OCI-LY1 (cell line): ENCODE measurements around the gene FERMT3.

Source experiments
- H2AFZ ChIP-seq: fragments of 200-600 bp; sonication (generic), shearing (Covaris generic); 2 replicates; pipeline ENCODE4 v1.6.0; 2014; ENCODE audit warnings: antibody characterized with exemption, mild to moderate bottlenecking, low read length
- H3F3A ChIP-seq: fragments of 200-600 bp; sonication (generic), shearing (Covaris generic); 2 replicates; pipeline ENCODE4 v1.6.0; 2014; ENCODE audit warnings: mild to moderate bottlenecking, antibody characterized with exemption, low read length, moderate library complexity; ENCODE audit not compliant: insufficient read depth
- H3K27ac ChIP-seq: fragments of 200-600 bp; sonication (generic); 2 replicates; pipeline ENCODE4 v1.5.1; 2014; ENCODE audit warnings: low read length, mixed run types, mild to moderate bottlenecking, low read depth; ENCODE audit not compliant: poor library complexity, severe bottlenecking
- H3K27me3 ChIP-seq: fragments of 200-600 bp; sonication (generic); 2 replicates; pipeline ENCODE4 v1.6.0; 2014; ENCODE audit warnings: antibody characterized with exemption, mild to moderate bottlenecking, low read length, moderate library complexity; ENCODE audit not compliant: insufficient read depth
- H3K36me3 ChIP-seq: fragments of 200-600 bp; sonication (generic); 2 replicates; pipeline ENCODE4 v1.6.1; 2014; ENCODE audit warnings: mild to moderate bottlenecking, antibody characterized with exemption, low read length, moderate library complexity, mixed read lengths; ENCODE audit not compliant: insufficient read depth
- H3K4me1 ChIP-seq: fragments of 200-600 bp; sonication (generic); 2 replicates; pipeline ENCODE4 v1.5.1; 2014; ENCODE audit warnings: mild to moderate bottlenecking, low read length, moderate library complexity; ENCODE audit not compliant: insufficient read depth, severe bottlenecking
- H3K4me2 ChIP-seq: fragments of 200-600 bp; sonication (generic), shearing (Covaris generic); 2 replicates; pipeline ENCODE4 v1.6.1; 2014; ENCODE audit warnings: low read length
- H3K4me3 ChIP-seq: fragments of 200-600 bp; sonication (generic); 2 replicates; pipeline ENCODE4 v1.5.1; 2014; ENCODE audit warnings: low read length, low read depth, mild to moderate bottlenecking, mixed read lengths; ENCODE audit not compliant: poor library complexity, severe bottlenecking
- H3K79me2 ChIP-seq: fragments of 200-600 bp; shearing (Covaris generic); 2 replicates; pipeline ENCODE4 v1.6.1; 2016; ENCODE audit warnings: mixed run types, low read length, mixed read lengths; ENCODE audit not compliant: insufficient read depth
- H3K9ac ChIP-seq: fragments of 200-600 bp; sonication (generic), shearing (Covaris generic); 2 replicates; pipeline ENCODE4 v1.6.1; 2014; ENCODE audit warnings: mild to moderate bottlenecking, low read length, mixed read lengths
- H3K9me2 ChIP-seq: fragments of 200-600 bp; sonication (generic), shearing (Covaris generic); 2 replicates; pipeline ENCODE4 v1.6.1; 2014; ENCODE audit warnings: low read depth, mild to moderate bottlenecking, low read length, mixed read lengths
- H3K9me3 ChIP-seq: fragments of 200-600 bp; shearing (Covaris generic); 2 replicates; pipeline ENCODE4 v1.6.1; 2014; ENCODE audit warnings: low read length, mixed read lengths
- H4K20me1 ChIP-seq: fragments of 200-600 bp; sonication (generic), shearing (Covaris generic); 2 replicates; pipeline ENCODE4 v1.6.0; 2016; ENCODE audit warnings: mild to moderate bottlenecking, low read length; ENCODE audit not compliant: insufficient read depth
- EZH2 ChIP-seq: fragments of 200-600 bp; sonication (generic), shearing (Covaris generic); IDR thresholded peaks from 2 replicates; pipeline ENCODE4 v1.8.0; 2017; ENCODE audit warnings: borderline replicate concordance, mixed run types, mild to moderate bottlenecking, antibody characterized with exemption, low read length, moderate library complexity, mixed read lengths
- TF ChIP-seq, protein P1 (sequence below): fragments of 200-600 bp; sonication (generic), shearing (Covaris generic); IDR thresholded peaks from 2 replicates; pipeline ENCODE4 v1.5.1; 2017; ENCODE audit warnings: mild to moderate bottlenecking, antibody characterized with exemption, low read length, moderate library complexity, mixed read lengths

FERMT3 gene

DNA sequence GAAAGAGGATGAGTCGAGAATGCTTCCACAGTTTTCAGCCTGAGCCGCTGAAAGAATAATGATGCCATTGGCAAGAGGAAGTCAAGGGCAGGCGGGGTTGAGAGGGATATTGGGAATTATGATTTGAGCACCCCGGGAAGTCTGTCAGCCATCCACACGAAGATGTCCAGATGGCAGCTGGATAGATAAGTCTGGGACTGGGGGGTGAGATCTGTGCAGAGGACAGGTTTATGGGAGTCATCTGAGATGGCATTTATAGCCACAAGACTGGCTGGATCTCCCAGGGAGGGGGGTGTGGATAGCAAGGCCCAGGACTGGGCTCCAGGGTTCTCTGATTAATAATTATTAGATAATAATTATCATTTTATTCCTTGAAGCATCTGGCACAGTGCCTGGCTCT is 25.6 kb upstream of the FERMT3 start:
- no peak for TF ChIP-seq EZH2
- TF ChIP-seq, protein P1, sequence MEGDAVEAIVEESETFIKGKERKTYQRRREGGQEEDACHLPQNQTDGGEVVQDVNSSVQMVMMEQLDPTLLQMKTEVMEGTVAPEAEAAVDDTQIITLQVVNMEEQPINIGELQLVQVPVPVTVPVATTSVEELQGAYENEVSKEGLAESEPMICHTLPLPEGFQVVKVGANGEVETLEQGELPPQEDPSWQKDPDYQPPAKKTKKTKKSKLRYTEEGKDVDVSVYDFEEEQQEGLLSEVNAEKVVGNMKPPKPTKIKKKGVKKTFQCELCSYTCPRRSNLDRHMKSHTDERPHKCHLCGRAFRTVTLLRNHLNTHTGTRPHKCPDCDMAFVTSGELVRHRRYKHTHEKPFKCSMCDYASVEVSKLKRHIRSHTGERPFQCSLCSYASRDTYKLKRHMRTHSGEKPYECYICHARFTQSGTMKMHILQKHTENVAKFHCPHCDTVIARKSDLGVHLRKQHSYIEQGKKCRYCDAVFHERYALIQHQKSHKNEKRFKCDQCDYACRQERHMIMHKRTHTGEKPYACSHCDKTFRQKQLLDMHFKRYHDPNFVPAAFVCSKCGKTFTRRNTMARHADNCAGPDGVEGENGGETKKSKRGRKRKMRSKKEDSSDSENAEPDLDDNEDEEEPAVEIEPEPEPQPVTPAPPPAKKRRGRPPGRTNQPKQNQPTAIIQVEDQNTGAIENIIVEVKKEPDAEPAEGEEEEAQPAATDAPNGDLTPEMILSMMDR, result no peak
- no peaks in the 10 kb centered on the region for H3K27me3 ChIP-seq
- no peaks in the 10 kb centered on the region for H3K9me2 ChIP-seq
- no peaks in the 10 kb centered on the region for H3F3A ChIP-seq
- H4K20me1 ChIP-seq, result no peaks in the 10 kb centered on the region
- peaks cover 41% of the 10 kb centered on the region for H3K4me1 ChIP-seq
- no peaks in the 10 kb centered on the region; the same call in 1 of the 2 replicates for H3K79me2 ChIP-seq
- peaks cover 7% of the 10 kb centered on the region; the same call in 1 of the 2 replicates for H3K36me3 ChIP-seq
- H3K9ac ChIP-seq, result no peak overlapping the region
- H2AFZ ChIP-seq, result no peak overlapping the region
- H3K4me3 ChIP-seq, result no peak overlapping the region
- H3K27ac ChIP-seq, result no peak overlapping the region
- H3K4me2 ChIP-seq, result no peak overlapping the region
- no peaks in the 10 kb centered on the region for H3K9me3 ChIP-seq

GRCh38 chr11:64181506-64182411 is 24.8 kb upstream of the FERMT3 start:
- peak overlapping the region; percentile 63 for H3K27ac ChIP-seq

DNA sequence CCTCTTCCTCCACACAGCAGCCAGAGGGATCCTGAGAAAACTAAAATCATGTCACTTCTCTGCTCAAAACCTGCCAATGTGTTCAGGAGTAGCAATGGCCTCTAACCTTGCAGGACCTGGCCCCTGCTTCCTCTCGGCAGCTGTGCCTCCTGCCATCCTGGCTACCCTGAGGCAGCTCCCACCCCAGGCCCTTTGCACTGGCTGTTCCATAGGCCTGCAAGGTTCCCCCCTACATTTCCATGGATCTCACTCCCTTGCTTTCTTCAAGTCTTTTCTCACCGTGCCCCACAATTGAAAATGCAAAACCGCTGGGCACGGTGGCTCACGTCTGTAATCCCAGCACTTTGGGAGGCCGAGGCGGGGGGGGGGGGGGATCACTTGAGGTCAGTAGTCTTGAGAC is 22.6 kb upstream of the FERMT3 start:
- H3F3A ChIP-seq, result no peaks in the 10 kb centered on the region
- peaks cover 18% of the 10 kb centered on the region for H3K36me3 ChIP-seq
- peak overlapping the region; percentile 82 for H3K4me3 ChIP-seq
- no peak for TF ChIP-seq EZH2
- TF ChIP-seq, protein P1, result no peak
- no peaks in the 10 kb centered on the region; the same call in none of the 2 replicates for H3K79me2 ChIP-seq
- no peaks in the 10 kb centered on the region for H4K20me1 ChIP-seq
- H3K9me3 ChIP-seq, result no peaks in the 10 kb centered on the region
- H3K27me3 ChIP-seq, result no peaks in the 10 kb centered on the region
- peak overlapping the region; percentile 78 for H3K4me2 ChIP-seq
- no peak overlapping the region; the same call in 1 of the 2 replicates for H3K9ac ChIP-seq
- no peak overlapping the region for H3K27ac ChIP-seq
- no peak overlapping the region for H2AFZ ChIP-seq
- no peaks in the 10 kb centered on the region for H3K9me2 ChIP-seq
- peaks cover 41% of the 10 kb centered on the region for H3K4me1 ChIP-seq

More at GRCh38 chr11:64181506-64182411, 24.8 kb upstream of the FERMT3 start:
- no peaks in the 10 kb centered on the region for H4K20me1 ChIP-seq
- no peak overlapping the region for H2AFZ ChIP-seq
- peaks cover 41% of the 10 kb centered on the region for H3K4me1 ChIP-seq
- H3K36me3 ChIP-seq, result peaks cover 7% of the 10 kb centered on the region; the same call in 1 of the 2 replicates
- no peaks in the 10 kb centered on the region for H3F3A ChIP-seq
- H3K27me3 ChIP-seq, result no peaks in the 10 kb centered on the region
- peak overlapping the region; percentile 42 for H3K4me3 ChIP-seq
- H3K9me3 ChIP-seq, result no peaks in the 10 kb centered on the region
- TF ChIP-seq, protein P1, result no peak
- no peak for TF ChIP-seq EZH2
- H3K9ac ChIP-seq, result peak overlapping the region; percentile 53; the same call in 1 of the 2 replicates
- no peaks in the 10 kb centered on the region; the same call in 1 of the 2 replicates for H3K79me2 ChIP-seq
- H3K4me2 ChIP-seq, result peak overlapping the region; percentile 44
- H3K9me2 ChIP-seq, result no peaks in the 10 kb centered on the region
